HepG2 (cell line): ENCODE data around the gene FAM72A. TPM values are rescaled to one million over a fixed set of nuclear protein-coding genes. Genes with fewer than 3 reads are reported as not detected.

ENCODE experiments used
- ATAC-seq: fragments of 200-7000 bp; cut with Tn5 transposase; 3 replicates; pipeline ENCODE4 v1.9.1; 2020; ENCODE audit warnings: mild to moderate bottlenecking, moderate library complexity
- BruUV-seq: library from RNA; stranded (reverse); fragments of 400-500 nt; replicated peaks from 2 replicates; lab custom pipeline; 2021; lab: Mats Ljungman, UMichigan
- CTCF ChIA-PET: fragments of 300-600 bp; formaldehyde crosslinking; extraction: SDS; loops from one replicate; lab custom pipeline; 2021; ENCODE audit warnings: low total read pairs, inconsistent platforms, low intra/inter-chr PET ratio; lab: Yijun Ruan, JAX
- POLR2A ChIA-PET: fragments of 350-600 bp; sonication (Branson Sonifier 250); formaldehyde crosslinking; loops from one replicate; lab custom pipeline; 2020; ENCODE audit warnings: antibody characterized with exemption, inconsistent platforms; lab: Yijun Ruan, JAX
- DNase-seq: peaks from one replicate; pipeline ENCODE4 v3.0.0-alpha.2; 2015; ENCODE audit warnings: low spot score
- FAIRE-seq: peaks from 3 replicates; lab custom pipeline; 2011; peaks lifted over from hg19 to GRCh38; lab: Jason Lieb, UNC
- H2AFZ ChIP-seq: one replicate; pipeline ENCODE4 v1.6.1; 2011; ENCODE audit warnings: low read length, inconsistent platforms
- H3K27ac ChIP-seq: fragments of 300-600 bp; 3 replicates; pipeline ENCODE4 v1.8.0; 2011; ENCODE audit warnings: mixed run types, mild to moderate bottlenecking, mixed read lengths, low read length, inconsistent platforms; ENCODE audit not compliant: insufficient read depth; ENCODE audit errors: extremely low read length
- H3K27me3 ChIP-seq, 2 experiments: fragments of 200-600 bp in 1 of 2; 2 replicates in 1 of 2; 3 replicates in 1 of 2; pipeline versions ENCODE4 v1.6.0 to v1.8.0; 2011; ENCODE audit warnings: low read length in 2 of 2, mild to moderate bottlenecking in 2 of 2, moderate library complexity in 2 of 2, inconsistent platforms in 1 of 2; ENCODE audit not compliant: insufficient read depth in 2 of 2, control insufficient read depth in 1 of 2
- H3K36me3 ChIP-seq, 2 experiments: fragments of 200-600 bp in 1 of 2; replicated peaks in 1 of 2; 2 replicates in 1 of 2; 3 replicates in 1 of 2; pipeline versions ENCODE4 v1.5.1 to v1.8.0; 2011; ENCODE audit warnings: low read length in 2 of 2, inconsistent platforms in 1 of 2; ENCODE audit not compliant: insufficient read depth in 2 of 2, control insufficient read depth in 1 of 2
- H3K4me1 ChIP-seq: 2 replicates; pipeline ENCODE4 v1.5.1; 2012; ENCODE audit warnings: low read length, inconsistent platforms; ENCODE audit not compliant: insufficient read depth
- H3K4me2 ChIP-seq: 2 replicates; pipeline ENCODE4 v1.6.0; 2011; ENCODE audit warnings: low read depth, low read length, inconsistent platforms
- H3K4me3 ChIP-seq, 3 experiments: fragments of 200-600 bp in 1 of 3; sonication (generic), shearing (Covaris generic) in 1 of 3; replicated peaks in 1 of 3; 2 replicates each; pipeline ENCODE4 v1.5.1; 2011 to 2016; ENCODE audit warnings: low read length in 3 of 3, inconsistent platforms in 2 of 3, low read depth in 2 of 3, mild to moderate bottlenecking in 2 of 3, control low read depth in 1 of 3, mixed read lengths in 1 of 3; ENCODE audit not compliant: insufficient read depth in 1 of 3
- H3K79me2 ChIP-seq: one replicate; pipeline ENCODE4 v1.6.1; 2011; ENCODE audit warnings: low read length, inconsistent platforms; ENCODE audit not compliant: insufficient read depth
- H3K9ac ChIP-seq: 2 replicates; pipeline ENCODE4 v1.6.0; 2011; ENCODE audit warnings: mild to moderate bottlenecking, low read depth, low read length, inconsistent platforms; ENCODE audit not compliant: insufficient read depth
- H3K9me3 ChIP-seq: 2 replicates; pipeline ENCODE4 v1.5.1; 2012; ENCODE audit warnings: mild to moderate bottlenecking, low read length
- H4K20me1 ChIP-seq: 2 replicates; pipeline ENCODE4 v1.6.0; 2011; ENCODE audit warnings: inconsistent platforms, mild to moderate bottlenecking, low read length, moderate library complexity; ENCODE audit not compliant: insufficient read depth
- POLR2G ChIP-seq: fragments of 200-400 bp; formaldehyde crosslinking; IDR thresholded peaks from 2 replicates; pipeline ENCODE4 v1.6.1; 2018; ENCODE audit warnings: mild to moderate bottlenecking, low read depth, low read length, moderate library complexity
- XRCC5 ChIP-seq: fragments of 200-400 bp; formaldehyde crosslinking; optimal IDR thresholded peaks from 2 replicates; pipeline ENCODE3; 2017; ENCODE audit warnings: mild to moderate bottlenecking, low read length
- ZKSCAN8 ChIP-seq: IDR thresholded peaks from 2 replicates; pipeline ENCODE4 v1.6.1; 2016; ENCODE audit warnings: borderline replicate concordance, missing genetic modification reagents, missing compliant biosample characterization
- ZNF569 ChIP-seq: sonication (generic); formaldehyde crosslinking; IDR thresholded peaks from 2 replicates; pipeline ENCODE4 v1.5.0; 2020; ENCODE audit warnings: mild to moderate bottlenecking, missing genetic modification reagents, moderate library complexity, borderline replicate concordance
- ZNF891 ChIP-seq: sonication (generic); formaldehyde crosslinking; IDR thresholded peaks from 2 replicates; pipeline ENCODE4 v1.5.0; 2020; ENCODE audit warnings: mild to moderate bottlenecking, missing genetic modification reagents
- WGBS: methylation state at CpG from one replicate; pipeline ENCODE4 v1.1.6; 2017; ENCODE audit warnings: low lambda C conversion rate; 5-methylcytosine and 5-hydroxymethylcytosine counted together
- in situ Hi-C: cut with HindIII; loops from 2 replicates; pipeline ENCODE4 v1.10.0; 2017; ENCODE audit warnings: low pct_unique_long_range_greater_than_20kb; ENCODE audit not compliant: extremely low pct_ligation_motif_present
- intact Hi-C: fragments of 100-400 bp; cut with micrococcal nuclease; formaldehyde crosslinking; loops from one replicate; pipeline ENCODE4 v1.10.0; 2022; ENCODE audit not compliant: unreplicated experiment
- polyA plus RNA-seq, 8 experiments: library from polyadenylated mRNA; depleted of rRNA in 3 of 8; stranded (reverse) in 7 of 8; unstranded in 1 of 8; fragments of >200 nt; fragmentation: Illumina TruSeq in 4 of 8; extraction: Trizol in 4 of 8; gene quantifications; 2 replicates each; pipeline versions ENCODE4 v1.2.1 to v1.2.3, GENCODE V29; 2011 to 2016; ENCODE audit warnings: low read depth in 4 of 8, missing spikeins in 1 of 8, mixed read lengths in 1 of 8; ENCODE audit not compliant: insufficient read depth in 1 of 8
- total RNA-seq, 5 experiments: library from RNA; depleted of rRNA; stranded (reverse); fragments of >200 nt; fragmentation: Illumina TruSeq; extraction: Trizol; gene quantifications; 2 replicates each; pipeline ENCODE4 v1.2.3, GENCODE V29; 2016; ENCODE audit warnings: low read depth in 1 of 5
- TF ChIP-seq, protein P1 (sequence below): sonication (generic); IDR thresholded peaks from 2 replicates; pipeline ENCODE4 v1.6.1; 2016; ENCODE audit warnings: low read depth, borderline replicate concordance

Gene FAM72A
- total and polyA plus RNA-seq, 2 of the 13 experiments (the other 11 are each of a cell fraction or from before 2014, with no cell fraction given) = 7.1 to 11.1 TPM

DNA sequence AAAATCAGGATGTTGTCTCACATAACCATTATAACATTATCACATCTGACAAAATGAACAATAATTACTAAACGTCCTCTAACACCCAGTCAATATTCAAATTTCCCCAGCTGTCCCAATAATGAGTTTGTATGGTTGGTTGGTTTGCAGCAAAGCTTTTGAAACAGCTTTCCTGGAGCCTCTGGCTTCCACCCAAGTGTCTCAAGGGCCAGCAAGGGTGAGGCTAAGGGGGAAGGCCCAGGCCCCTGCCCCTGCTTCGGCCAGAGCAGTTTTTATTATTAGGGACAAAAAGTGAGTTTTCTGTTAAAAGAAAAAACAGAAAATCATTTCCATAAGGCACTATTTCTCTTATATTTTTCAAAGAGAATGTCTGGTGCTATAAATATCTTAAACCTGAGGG lies 66.4 kb downstream of the FAM72A start:
- FAIRE-seq = no peak
- Histone ChIP-seq H3K4me3 (no peak overlapping the region), H3K4me1 (no peaks in the 10 kb centered on the region), H3K27ac (no peak overlapping the region), H2AFZ (no peak overlapping the region), H3K4me2 (no peak overlapping the region), H3K79me2 (no peaks in the 10 kb centered on the region), H3K36me3 (no peaks in the 10 kb centered on the region), H3K27me3 (peaks cover 0 to 14% of the 10 kb centered on the region in 2 experiments; a peak in 2 of 5 replicates), H3K9me3 (no peaks in the 10 kb centered on the region), H3K9ac (no peak overlapping the region), H4K20me1 (no peaks in the 10 kb centered on the region)
- ChIA-PET POLR2A (no interaction called here), CTCF (no interaction called here)
- WGBS = 3% methylated on average over 2 of the region's 2 CpGs
- no TSS peak for BruUV-seq
- no peak for ATAC-seq
- TF ChIP-seq ZNF569 (CRISPR knock-in tag) = no peak
- TF ChIP-seq, protein P1, sequence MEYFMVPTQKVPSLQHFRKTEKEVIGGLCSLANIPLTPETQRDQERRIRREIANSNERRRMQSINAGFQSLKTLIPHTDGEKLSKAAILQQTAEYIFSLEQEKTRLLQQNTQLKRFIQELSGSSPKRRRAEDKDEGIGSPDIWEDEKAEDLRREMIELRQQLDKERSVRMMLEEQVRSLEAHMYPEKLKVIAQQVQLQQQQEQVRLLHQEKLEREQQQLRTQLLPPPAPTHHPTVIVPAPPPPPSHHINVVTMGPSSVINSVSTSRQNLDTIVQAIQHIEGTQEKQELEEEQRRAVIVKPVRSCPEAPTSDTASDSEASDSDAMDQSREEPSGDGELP = no peak
- no peak for TF ChIP-seq ZNF891
- TF ChIP-seq XRCC5 = no peak
- TF ChIP-seq POLR2G = no peak
- TF ChIP-seq ZKSCAN8 = no peak
- DNase-seq = no peak
- in situ Hi-C loops = no loop called here
- intact Hi-C loops = no loop called here

Other genes starting within 250 kb of the FAM72A start
- 0.34 and 0.46 TPM in 2 replicates for gene RAB7B, start 199.4 kb downstream of the FAM72A start, total RNA-seq (2016; rRNA removed; fragmentation: Illumina TruSeq; extraction: Trizol)
- 0.05 and 0.39 TPM in 2 replicates for gene RAB7B, start 199.4 kb downstream of the FAM72A start, polyA plus RNA-seq (2011; rRNA removed)
- gene CTSE, start 178.9 kb downstream of the FAM72A start, total RNA-seq (2016; rRNA removed; fragmentation: Illumina TruSeq; extraction: Trizol) = 0.69 and 0.95 TPM in 2 replicates
- gene CTSE, start 178.9 kb downstream of the FAM72A start, polyA plus RNA-seq (2011; rRNA removed) = 0.37 and 0.50 TPM in 2 replicates
- gene RHEX, start 149.7 kb downstream of the FAM72A start, total RNA-seq (2016; rRNA removed; fragmentation: Illumina TruSeq; extraction: Trizol) = 1.6 and 2.7 TPM in 2 replicates
- gene RHEX, start 149.7 kb downstream of the FAM72A start, polyA plus RNA-seq (2011; rRNA removed) = 1.3 and 1.4 TPM in 2 replicates
- gene AVPR1B, start 85.5 kb downstream of the FAM72A start, total RNA-seq (2016; rRNA removed; fragmentation: Illumina TruSeq; extraction: Trizol) = not detected in 2 replicates
- 0.05 and 0.07 TPM in 2 replicates for gene AVPR1B, start 85.5 kb downstream of the FAM72A start, polyA plus RNA-seq (2011; rRNA removed)
- gene SRGAP2, start 702 bp upstream of the FAM72A start, total RNA-seq (2016; rRNA removed; fragmentation: Illumina TruSeq; extraction: Trizol) = 24.0 and 25.2 TPM in 2 replicates
- 10.0 and 11.5 TPM in 2 replicates for gene SRGAP2, start 702 bp upstream of the FAM72A start, polyA plus RNA-seq (2011; rRNA removed)